ENCODE results near the gene OSR1. TPM values are rescaled to one million over a fixed set of nuclear protein-coding genes. Genes with fewer than 3 reads are reported as not detected.
A peak's percentile ranks its signal among the peaks of the same experiment; 100 is the strongest.

Gene OSR1
- total RNA-seq, 1 donor from 2014 or later: 0.04 TPM

- TF ChIP-seq, protein P1, sequence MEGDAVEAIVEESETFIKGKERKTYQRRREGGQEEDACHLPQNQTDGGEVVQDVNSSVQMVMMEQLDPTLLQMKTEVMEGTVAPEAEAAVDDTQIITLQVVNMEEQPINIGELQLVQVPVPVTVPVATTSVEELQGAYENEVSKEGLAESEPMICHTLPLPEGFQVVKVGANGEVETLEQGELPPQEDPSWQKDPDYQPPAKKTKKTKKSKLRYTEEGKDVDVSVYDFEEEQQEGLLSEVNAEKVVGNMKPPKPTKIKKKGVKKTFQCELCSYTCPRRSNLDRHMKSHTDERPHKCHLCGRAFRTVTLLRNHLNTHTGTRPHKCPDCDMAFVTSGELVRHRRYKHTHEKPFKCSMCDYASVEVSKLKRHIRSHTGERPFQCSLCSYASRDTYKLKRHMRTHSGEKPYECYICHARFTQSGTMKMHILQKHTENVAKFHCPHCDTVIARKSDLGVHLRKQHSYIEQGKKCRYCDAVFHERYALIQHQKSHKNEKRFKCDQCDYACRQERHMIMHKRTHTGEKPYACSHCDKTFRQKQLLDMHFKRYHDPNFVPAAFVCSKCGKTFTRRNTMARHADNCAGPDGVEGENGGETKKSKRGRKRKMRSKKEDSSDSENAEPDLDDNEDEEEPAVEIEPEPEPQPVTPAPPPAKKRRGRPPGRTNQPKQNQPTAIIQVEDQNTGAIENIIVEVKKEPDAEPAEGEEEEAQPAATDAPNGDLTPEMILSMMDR (IDR thresholded peaks at IDR 0.05; ENCODE audit: insufficient read depth, low read length, poor library complexity, severe bottlenecking): no peak
- Histone ChIP-seq H3K27me3 (ENCODE audit: control insufficient read depth, insufficient read depth, low read length) (peaks cover 17% of the 10 kb centered on the region), H3K36me3 (ENCODE audit: control insufficient read depth, insufficient read depth, low read length) (no peaks in the 10 kb centered on the region), H3K4me3 (ENCODE audit: low read depth, low read length) (no peak overlapping the region)
- DNase-seq (ENCODE audit: low read depth): no peak
Measured at GRCh38 chr2:19365126-19365525, 6.7 kb upstream of the OSR1 start.

DNA sequence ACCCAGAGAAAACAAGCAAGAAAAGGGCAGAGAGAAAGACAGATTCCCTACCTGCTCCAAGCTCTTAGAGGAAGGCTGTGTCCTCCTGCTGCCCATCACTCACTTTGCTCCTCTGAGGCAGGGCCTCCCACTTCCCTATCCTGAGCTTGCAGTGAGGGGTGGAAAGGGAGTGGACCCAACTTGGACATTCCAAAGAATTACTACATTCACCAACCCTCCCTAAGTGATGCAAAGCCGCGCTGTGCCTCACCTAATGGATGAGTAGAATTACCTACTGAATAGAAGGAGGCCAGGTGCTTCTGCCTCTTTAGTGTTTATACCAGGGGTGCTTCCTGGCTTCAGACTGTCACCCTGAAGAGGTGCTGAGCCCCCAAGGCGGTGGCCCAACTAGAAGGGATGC, 5.6 kb upstream of the OSR1 start:
- H3K27me3 ChIP-seq (ENCODE audit: control insufficient read depth, insufficient read depth, low read length): peaks cover 18% of the 10 kb centered on the region
- no peak overlapping the region for H3K4me3 ChIP-seq (ENCODE audit: low read depth, low read length)
- no peak for DNase-seq (ENCODE audit: low read depth)
- no peaks in the 10 kb centered on the region for H3K36me3 ChIP-seq (ENCODE audit: control insufficient read depth, insufficient read depth, low read length)
- TF ChIP-seq, protein P1 (IDR thresholded peaks at IDR 0.05; ENCODE audit: insufficient read depth, low read length, poor library complexity, severe bottlenecking): no peak

DNA sequence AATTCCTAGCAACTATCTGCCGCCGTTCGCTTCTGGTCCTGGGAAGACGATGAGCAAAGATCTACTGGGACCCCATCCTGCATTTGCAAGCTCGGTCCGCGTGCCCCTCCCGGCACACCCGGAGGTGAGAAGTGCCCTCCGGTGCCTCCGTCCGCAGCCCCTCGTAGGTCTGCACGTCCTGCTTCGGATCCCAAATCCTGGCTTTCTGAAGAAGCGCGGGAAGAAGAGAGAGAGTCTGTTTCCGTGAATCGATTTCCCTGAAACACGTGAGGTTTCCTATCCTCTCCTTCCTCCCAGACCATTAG, 5.0 kb upstream of the OSR1 start:
- no peaks in the 10 kb centered on the region for H3K36me3 ChIP-seq (ENCODE audit: control insufficient read depth, insufficient read depth, low read length)
- H3K27me3 ChIP-seq (ENCODE audit: control insufficient read depth, insufficient read depth, low read length): peaks cover 21% of the 10 kb centered on the region
- DNase-seq (ENCODE audit: low read depth): no peak
- TF ChIP-seq, protein P1 (IDR thresholded peaks at IDR 0.05; ENCODE audit: insufficient read depth, low read length, poor library complexity, severe bottlenecking): no peak
- H3K4me3 ChIP-seq (ENCODE audit: low read depth, low read length): peak overlapping the region; percentile 58

DNA sequence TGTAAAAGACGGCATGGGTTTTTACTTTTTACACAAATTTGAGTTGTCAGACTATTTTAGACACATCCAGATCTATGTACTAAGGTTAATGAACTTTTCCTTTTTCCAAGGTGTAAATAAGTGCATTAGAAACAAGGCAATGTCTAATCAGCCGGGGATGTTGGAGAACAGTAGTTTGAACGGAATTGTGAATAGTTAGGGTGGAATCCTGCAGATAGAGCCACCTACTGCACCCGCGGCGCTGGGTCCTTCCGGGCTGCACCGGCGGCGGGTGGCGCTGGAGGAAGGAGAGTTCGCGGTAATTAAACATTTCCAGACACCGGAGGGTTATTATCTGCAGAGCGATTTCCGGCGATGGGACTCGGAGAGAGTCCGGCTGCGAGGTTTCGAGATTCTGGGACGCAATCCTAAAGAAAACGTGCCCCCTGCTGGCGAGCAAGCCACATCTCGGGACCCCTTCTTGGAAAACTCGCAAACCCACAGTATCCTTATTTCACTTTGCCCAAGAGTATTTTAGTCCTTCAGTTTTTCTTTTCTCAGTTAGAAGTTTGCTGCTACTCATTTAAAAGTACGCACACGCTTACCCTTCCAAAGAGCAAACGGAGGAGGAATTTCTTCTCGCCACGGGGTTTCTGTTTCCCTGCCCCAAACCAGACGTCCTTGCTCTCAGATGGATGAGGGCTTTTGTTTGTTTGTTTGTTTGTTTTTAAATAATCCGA, 4.5 kb upstream of the OSR1 start:
- Histone ChIP-seq H3K27me3 (ENCODE audit: control insufficient read depth, insufficient read depth, low read length) (peaks cover 26% of the 10 kb centered on the region), H3K4me3 (ENCODE audit: low read depth, low read length) (peak overlapping the region; percentile 58), H3K36me3 (ENCODE audit: control insufficient read depth, insufficient read depth, low read length) (no peaks in the 10 kb centered on the region)
- TF ChIP-seq, protein P1 (IDR thresholded peaks at IDR 0.05; ENCODE audit: insufficient read depth, low read length, poor library complexity, severe bottlenecking): peak; percentile 80
- DNase-seq (ENCODE audit: low read depth): no peak

- Histone ChIP-seq H3K27me3 (ENCODE audit: control insufficient read depth, insufficient read depth, low read length) (peaks cover 33% of the 10 kb centered on the region), H3K4me3 (ENCODE audit: low read depth, low read length) (peak overlapping the region; percentile 58), H3K36me3 (ENCODE audit: control insufficient read depth, insufficient read depth, low read length) (no peaks in the 10 kb centered on the region)
- TF ChIP-seq, protein P1 (IDR thresholded peaks at IDR 0.05; ENCODE audit: insufficient read depth, low read length, poor library complexity, severe bottlenecking): no peak
- DNase-seq (ENCODE audit: low read depth): no peak
Measured at GRCh38 chr2:19362094-19362754, 3.8 kb upstream of the OSR1 start.
